ENCODE measurements around the gene AP3S1.
"Not testable (repeated sequence)": the region's sequence is repeated elsewhere in the genome, so short reads cannot be mapped to it uniquely, and the experiment has no call there.

DNA sequence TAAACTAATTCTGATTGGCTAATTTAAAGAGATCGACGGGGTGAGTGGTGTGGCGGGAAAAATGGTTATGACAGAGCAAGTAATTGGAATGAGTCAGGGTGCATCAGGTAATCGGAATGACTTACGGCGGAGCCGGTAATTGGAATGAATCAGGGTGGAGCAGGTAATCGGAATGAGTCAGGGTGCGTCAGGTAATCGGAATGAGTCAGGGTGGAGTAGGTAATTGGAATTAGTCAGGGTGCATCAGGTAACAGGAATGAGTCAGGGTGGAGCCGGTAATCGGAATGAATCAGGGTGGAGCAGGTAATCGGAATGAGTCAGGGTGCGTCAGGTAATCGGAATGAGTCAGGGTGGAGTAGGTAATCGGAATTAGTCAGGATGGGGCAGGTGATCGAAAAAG lies 88.4 kb downstream of the AP3S1 start:
- TF ChIP-seq, protein P1, sequence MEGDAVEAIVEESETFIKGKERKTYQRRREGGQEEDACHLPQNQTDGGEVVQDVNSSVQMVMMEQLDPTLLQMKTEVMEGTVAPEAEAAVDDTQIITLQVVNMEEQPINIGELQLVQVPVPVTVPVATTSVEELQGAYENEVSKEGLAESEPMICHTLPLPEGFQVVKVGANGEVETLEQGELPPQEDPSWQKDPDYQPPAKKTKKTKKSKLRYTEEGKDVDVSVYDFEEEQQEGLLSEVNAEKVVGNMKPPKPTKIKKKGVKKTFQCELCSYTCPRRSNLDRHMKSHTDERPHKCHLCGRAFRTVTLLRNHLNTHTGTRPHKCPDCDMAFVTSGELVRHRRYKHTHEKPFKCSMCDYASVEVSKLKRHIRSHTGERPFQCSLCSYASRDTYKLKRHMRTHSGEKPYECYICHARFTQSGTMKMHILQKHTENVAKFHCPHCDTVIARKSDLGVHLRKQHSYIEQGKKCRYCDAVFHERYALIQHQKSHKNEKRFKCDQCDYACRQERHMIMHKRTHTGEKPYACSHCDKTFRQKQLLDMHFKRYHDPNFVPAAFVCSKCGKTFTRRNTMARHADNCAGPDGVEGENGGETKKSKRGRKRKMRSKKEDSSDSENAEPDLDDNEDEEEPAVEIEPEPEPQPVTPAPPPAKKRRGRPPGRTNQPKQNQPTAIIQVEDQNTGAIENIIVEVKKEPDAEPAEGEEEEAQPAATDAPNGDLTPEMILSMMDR (IDR thresholded peaks at IDR 0.05) = not testable (repeated sequence)
- TF ChIP-seq TEAD4 (CRISPR knock-in tag; IDR thresholded peaks at IDR 0.05); FOXK1 (CRISPR knock-in tag; IDR thresholded peaks at IDR 0.05); MYBL2 (CRISPR knock-in tag; IDR thresholded peaks at IDR 0.05); ZNF416 (CRISPR knock-in tag; IDR thresholded peaks at IDR 0.05); FOXP1 (CRISPR knock-in tag; IDR thresholded peaks at IDR 0.05; ENCODE audit: borderline replicate concordance); JUN (CRISPR knock-in tag; IDR thresholded peaks at IDR 0.05): not testable (repeated sequence)
- TF ChIP-seq, protein P2, sequence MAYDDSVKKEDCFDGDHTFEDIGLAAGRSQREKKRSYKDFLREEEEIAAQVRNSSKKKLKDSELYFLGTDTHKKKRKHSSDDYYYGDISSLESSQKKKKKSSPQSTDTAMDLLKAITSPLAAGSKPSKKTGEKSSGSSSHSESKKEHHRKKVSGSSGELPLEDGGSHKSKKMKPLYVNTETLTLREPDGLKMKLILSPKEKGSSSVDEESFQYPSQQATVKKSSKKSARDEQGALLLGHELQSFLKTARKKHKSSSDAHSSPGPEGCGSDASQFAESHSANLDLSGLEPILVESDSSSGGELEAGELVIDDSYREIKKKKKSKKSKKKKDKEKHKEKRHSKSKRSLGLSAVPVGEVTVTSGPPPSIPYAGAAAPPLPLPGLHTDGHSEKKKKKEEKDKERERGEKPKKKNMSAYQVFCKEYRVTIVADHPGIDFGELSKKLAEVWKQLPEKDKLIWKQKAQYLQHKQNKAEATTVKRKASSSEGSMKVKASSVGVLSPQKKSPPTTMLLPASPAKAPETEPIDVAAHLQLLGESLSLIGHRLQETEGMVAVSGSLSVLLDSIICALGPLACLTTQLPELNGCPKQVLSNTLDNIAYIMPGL (CRISPR knock-in tag; IDR thresholded peaks at IDR 0.05) = not testable (repeated sequence)

Measured in WTC11 (cell line).